Activated CD4-positive, alpha-beta T cell treated with anti-CD3 and anti-CD28 coated beads for 1 hour (primary cell): ENCODE results near the gene CATSPER4.

Experiments
- DNase-seq: peaks from one replicate; pipeline ENCODE4 v3.0.0-alpha.2; 2020

The CATSPER4 gene

DNA sequence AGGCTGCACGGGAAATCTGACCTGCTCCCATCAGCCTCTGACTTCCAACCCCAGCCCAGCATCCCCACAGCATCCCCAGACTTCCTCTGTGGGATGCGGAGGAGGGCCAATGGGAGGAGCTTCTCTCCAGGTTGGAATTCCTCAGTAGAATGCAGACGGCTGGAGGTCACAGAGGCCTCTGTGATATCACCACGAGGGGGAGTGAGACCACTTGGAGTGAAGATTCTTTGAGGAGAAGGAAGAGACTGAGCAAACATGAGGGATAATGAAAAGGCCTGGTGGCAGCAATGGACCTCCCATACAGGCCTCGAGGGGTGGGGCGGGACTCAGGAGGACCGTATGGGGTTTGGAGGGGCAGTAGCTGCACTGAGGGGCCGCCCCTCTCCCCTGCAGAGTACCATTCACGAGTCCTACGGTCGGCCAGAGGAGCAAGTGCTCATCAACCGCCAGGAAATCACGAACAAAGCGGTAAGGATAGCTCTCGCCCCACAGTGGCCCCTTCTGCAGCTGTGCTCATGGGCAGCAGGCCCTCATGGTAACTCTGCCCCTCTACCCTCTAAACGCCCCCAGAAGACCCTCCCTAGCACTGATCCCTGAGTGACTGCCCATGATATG lies at the start of gene CATSPER4:
Gene CATSPER4 (plus strand): TSS at position 230 of the 615 bp plus-strand sequence. CDS start 26 bp downstream, at position 256.
- DNase-seq: no peak

DNA sequence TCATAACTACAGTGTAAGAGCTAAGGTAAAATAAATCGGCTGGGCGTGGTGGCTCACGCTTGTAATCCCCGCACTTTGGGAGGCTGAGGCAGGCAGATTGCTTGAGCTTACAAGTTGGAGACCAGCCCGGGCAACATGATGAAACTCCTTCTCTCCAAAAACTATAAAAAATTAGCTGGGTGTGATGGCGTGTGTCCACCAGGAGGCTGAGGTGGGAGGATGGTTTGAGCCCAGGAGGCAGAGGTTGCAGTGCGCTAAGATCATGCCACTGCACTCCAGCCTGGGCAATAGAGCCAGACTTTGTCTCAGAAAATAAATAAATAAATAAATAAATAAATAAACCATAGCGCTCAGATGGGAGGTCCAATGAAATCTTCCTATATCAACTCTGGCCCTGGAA lies 48.2 kb upstream of the CATSPER4 start:
- no peak for DNase-seq

GRCh38 chr1:26145041-26145959 lies 45.1 kb upstream of the CATSPER4 start:
- peak; percentile 62 for DNase-seq

DNA sequence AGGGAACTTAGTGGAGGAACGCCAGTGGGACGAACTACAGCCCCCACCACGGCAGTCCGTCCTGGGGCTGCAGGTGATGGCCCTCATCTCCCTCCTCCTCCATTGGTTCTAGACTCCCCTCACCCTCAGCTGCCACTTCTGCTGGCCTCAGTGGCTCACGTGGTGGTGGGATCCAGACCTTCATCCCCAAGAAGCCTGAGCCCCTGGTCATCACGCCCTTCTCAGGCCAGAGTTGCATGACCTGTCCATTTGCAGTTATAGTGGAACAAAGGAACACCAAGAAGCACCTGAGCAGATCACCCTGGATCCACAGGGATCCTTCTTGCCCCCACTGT lies 44.5 kb upstream of the CATSPER4 start:
- DNase-seq: no peak

- DNase-seq: no peak
These were observed 41.5 kb upstream of the CATSPER4 start for GRCh38 chr1:26148887-26149286.

GRCh38 chr1:26153966-26154532 lies 36.4 kb upstream of the CATSPER4 start:
- no peak for DNase-seq

DNA sequence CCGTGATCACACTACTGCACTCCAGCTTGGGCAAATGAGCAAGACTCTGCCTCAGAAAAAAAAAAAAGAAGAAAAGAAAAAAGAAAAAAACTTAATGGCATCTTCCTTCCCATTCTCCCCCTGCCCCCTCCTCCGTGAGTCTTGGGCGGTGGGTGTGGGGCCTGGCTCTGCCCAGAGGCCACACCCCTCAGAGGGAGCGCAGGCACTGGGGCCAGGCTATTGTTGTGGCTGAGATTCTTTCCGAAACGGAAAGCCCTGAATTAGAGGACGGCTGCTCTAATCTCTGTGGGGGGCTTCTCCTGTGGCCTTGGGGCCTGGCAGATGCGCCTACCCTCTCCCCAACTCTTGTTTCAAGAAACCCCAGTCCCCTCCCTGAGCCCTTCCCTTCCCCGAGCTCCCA lies 35.7 kb upstream of the CATSPER4 start:
- no peak for DNase-seq

DNA sequence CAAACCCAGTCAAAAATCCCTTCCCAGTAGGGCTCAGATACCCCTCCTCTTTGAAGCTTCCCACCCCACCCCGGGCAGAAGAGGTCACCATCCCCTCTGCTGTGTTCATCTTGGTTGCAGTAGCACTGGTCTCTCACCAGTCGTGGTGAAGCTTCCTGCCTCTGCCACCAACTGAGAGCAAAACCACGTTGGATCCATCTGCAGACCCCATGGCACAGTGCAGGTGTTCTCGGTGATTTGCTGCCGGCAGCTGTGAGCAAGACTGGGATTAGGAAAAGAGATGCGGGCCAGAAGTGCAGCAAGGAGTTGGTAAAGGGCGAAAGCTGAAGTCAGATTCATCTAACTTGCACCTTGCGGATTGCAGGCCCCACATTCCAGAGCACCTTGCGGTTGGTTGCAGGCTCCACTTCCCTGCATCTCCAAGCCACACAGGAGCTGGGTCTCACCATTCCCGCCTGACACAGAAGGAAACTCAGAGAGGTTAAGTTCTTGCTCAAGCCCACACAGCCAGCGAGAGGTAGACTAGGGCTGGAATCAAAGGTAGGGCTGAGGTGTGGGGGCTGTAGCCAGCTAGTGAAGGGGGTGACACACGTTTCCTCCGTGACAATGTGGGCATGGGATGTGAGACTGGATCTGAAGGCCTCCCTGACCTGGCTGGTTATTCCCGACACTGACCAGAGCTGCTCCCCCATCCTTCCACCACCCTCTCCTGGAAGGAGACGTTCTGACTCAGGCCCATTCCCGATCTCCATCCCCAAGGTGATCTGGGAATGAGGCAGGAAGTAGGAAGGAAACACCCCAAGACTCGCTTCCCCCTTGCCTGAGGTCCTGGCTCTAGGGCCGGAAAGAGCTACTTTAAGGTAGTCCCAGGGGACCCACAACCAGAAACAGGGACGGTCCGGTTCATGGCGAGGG lies 34.8 kb upstream of the CATSPER4 start:
- DNase-seq: no peak

DNA sequence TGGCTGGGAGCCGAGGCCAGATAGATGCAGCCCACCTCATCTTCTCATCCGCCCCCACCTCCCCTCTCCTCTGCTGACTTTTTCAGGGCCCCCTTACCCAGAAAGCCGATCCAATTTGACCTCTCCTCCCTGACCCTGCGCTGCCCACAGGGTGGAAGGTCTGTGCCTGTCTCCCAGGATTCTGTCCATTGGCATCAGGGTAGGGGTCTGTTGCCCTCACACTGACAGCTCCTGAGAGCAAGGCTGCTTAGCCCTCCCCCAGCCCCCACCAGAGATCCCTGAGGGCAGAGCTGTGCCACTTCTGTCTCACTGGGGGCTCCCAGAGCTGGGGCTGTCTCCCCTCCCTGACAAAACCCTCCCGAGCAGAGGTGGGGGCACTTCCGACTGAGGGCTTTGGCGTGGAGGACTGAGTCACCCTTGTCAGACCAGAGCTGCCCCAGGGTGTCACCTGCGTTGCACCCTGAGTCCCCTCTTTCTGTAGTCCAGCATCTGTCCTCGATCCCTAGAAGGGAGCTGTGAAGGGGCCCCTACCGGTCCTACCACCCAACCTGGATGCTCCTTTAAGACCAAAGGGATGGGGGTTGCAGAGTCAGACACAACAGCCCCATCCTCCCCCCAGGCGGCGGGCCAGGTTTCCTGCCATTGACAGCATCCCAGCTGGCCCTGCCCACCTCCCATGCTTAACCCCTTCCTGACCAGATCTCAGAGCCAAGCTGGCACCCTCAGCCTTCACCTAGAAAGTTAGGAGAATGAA lies 33.9 kb upstream of the CATSPER4 start:
- no peak for DNase-seq

- no peak for DNase-seq
These were observed 32.0 kb upstream of the CATSPER4 start for GRCh38 chr1:26158271-26158907.

GRCh38 chr1:26158908-26159742 lies 31.3 kb upstream of the CATSPER4 start, which contains the start of gene FAM110D:
Gene FAM110D, plus strand, starts transcription at chr1:26159079. Its CDS starts 2,213 bp downstream, at chr1:26161292.
- no peak for DNase-seq

GRCh38 chr1:26159743-26160039 lies 30.7 kb upstream of the CATSPER4 start:
- no peak for DNase-seq

GRCh38 chr1:26160527-26161414 lies 29.6 kb upstream of the CATSPER4 start:
- DNase-seq: no peak

GRCh38 chr1:26161415-26162219 lies 28.8 kb upstream of the CATSPER4 start:
- peak; percentile 19 for DNase-seq

GRCh38 chr1:26162220-26162709 lies 28.1 kb upstream of the CATSPER4 start:
- DNase-seq: no peak

DNA sequence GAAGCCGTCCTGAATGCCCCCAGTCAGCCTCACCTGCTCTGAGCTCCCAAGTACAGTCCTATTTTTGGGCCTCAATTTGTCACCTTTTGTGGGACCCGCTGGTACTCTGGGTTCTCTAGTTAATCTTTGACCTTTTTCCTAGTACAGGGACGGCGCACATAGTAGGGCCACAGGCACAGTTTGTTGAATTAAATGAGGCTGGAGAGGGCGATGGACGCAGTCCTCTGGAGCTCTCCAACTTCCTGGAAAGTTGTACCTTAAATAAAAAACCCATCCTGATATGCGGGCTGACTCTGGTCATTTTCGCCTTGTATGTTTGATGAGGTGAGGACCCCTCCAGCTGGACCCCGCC lies 26.7 kb upstream of the CATSPER4 start:
- DNase-seq: no peak

DNA sequence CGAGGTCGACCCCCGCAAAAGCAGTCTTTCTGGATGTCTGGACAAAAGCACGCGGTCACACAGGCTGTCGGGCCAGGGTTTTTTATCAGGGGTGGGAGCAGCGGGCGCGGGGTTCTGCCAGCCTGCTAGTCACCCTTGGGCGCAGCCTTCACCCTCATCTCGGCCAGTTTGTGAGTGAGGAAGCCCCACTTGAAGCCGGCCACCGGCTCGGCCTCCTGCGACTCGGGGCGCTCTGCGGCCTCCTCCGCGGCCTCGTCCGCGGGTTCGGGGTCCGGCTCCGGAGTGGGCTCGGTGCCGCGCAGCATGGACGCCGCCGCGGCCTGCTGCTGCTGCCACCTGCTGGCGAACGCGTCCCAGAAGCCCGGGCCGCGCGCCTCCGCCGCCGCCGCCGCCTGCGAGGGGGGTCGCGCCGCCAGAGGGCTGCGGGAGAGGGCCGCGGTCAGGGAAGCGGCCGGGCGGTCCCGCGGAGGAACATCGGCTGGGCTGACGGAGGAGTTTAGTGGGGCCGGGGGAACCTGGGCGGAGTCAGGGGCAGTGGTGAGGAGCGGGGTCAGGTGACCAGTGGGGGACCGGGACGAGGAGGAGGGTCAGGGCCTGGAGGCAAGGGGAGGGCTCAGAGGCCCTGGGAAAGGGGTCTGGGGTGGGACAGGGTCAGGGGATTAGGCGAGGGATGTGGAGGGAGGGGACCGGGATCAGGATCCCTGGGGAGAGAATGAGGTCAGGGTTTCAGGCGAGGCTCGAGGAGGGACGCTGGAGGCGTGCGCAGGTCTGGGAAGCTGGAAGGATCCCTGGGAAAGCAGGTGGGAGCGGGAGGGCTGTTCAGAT lies 26.2 kb upstream of the CATSPER4 start:
- peak; percentile 35 for DNase-seq
